ENCODE results near the gene C5orf15.
"Not testable (repeated sequence)": the region's sequence is repeated elsewhere in the genome, so short reads cannot be mapped to it uniquely, and the experiment has no call there.

Gene C5orf15

GRCh38 chr5:133938929-133939328, 29.5 kb downstream of the C5orf15 start:
- Histone ChIP-seq H3K36me3 (ENCODE audit: control insufficient read depth, insufficient read depth, low read length) (no peaks in the 10 kb centered on the region), H3K4me1 (ENCODE audit: control insufficient read depth, insufficient read depth, low read length, poor library complexity, severe bottlenecking) (no peaks in the 10 kb centered on the region), H3K27me3 (replicated peaks; ENCODE audit: control insufficient read depth, insufficient read depth, low read length, poor library complexity, severe bottlenecking) (no peaks in the 10 kb centered on the region), H3K9me3 (ENCODE audit: control insufficient read depth, low read length) (no peaks in the 10 kb centered on the region), H3K4me3 (ENCODE audit: insufficient read depth, low read depth, low read length, poor library complexity, severe bottlenecking) (no peak overlapping the region), H3K27ac (ENCODE audit: insufficient read depth, low read length, poor library complexity, severe bottlenecking) (no peak overlapping the region)
- no peak for DNase-seq

- no peak for DNase-seq
- Histone ChIP-seq H3K9me3 (ENCODE audit: control insufficient read depth, low read length) (no peaks in the 10 kb centered on the region), H3K36me3 (ENCODE audit: control insufficient read depth, insufficient read depth, low read length) (no peaks in the 10 kb centered on the region), H3K4me3 (ENCODE audit: insufficient read depth, low read depth, low read length, poor library complexity, severe bottlenecking) (no peak overlapping the region), H3K27me3 (replicated peaks; ENCODE audit: control insufficient read depth, insufficient read depth, low read length, poor library complexity, severe bottlenecking) (no peaks in the 10 kb centered on the region), H3K4me1 (ENCODE audit: control insufficient read depth, insufficient read depth, low read length, poor library complexity, severe bottlenecking) (no peaks in the 10 kb centered on the region), H3K27ac (ENCODE audit: insufficient read depth, low read length, poor library complexity, severe bottlenecking) (no peak overlapping the region)
These were observed 30.2 kb downstream of the C5orf15 start for GRCh38 chr5:133938039-133938821.

GRCh38 chr5:133937628-133938027, 30.8 kb downstream of the C5orf15 start:
- not testable (repeated sequence) for H3K27me3 ChIP-seq (replicated peaks; ENCODE audit: control insufficient read depth, insufficient read depth, low read length, poor library complexity, severe bottlenecking); H3K4me1 ChIP-seq (ENCODE audit: control insufficient read depth, insufficient read depth, low read length, poor library complexity, severe bottlenecking); H3K27ac ChIP-seq (ENCODE audit: insufficient read depth, low read length, poor library complexity, severe bottlenecking); H3K9me3 ChIP-seq (ENCODE audit: control insufficient read depth, low read length); H3K4me3 ChIP-seq (ENCODE audit: insufficient read depth, low read depth, low read length, poor library complexity, severe bottlenecking); DNase-seq; H3K36me3 ChIP-seq (ENCODE audit: control insufficient read depth, insufficient read depth, low read length)

- no peaks in the 10 kb centered on the region for H3K36me3 ChIP-seq (ENCODE audit: control insufficient read depth, insufficient read depth, low read length)
- no peaks in the 10 kb centered on the region for H3K4me1 ChIP-seq (ENCODE audit: control insufficient read depth, insufficient read depth, low read length, poor library complexity, severe bottlenecking)
- H3K4me3 ChIP-seq (ENCODE audit: insufficient read depth, low read depth, low read length, poor library complexity, severe bottlenecking) = no peak overlapping the region
- H3K27me3 ChIP-seq (replicated peaks; ENCODE audit: control insufficient read depth, insufficient read depth, low read length, poor library complexity, severe bottlenecking) = no peaks in the 10 kb centered on the region
- no peaks in the 10 kb centered on the region for H3K9me3 ChIP-seq (ENCODE audit: control insufficient read depth, low read length)
- no peak for DNase-seq
- H3K27ac ChIP-seq (ENCODE audit: insufficient read depth, low read length, poor library complexity, severe bottlenecking) = no peak overlapping the region
These were observed 31.8 kb downstream of the C5orf15 start for GRCh38 chr5:133936651-133937015.

GRCh38 chr5:133935991-133936650, 32.3 kb downstream of the C5orf15 start:
- not testable (repeated sequence) for H3K27me3 ChIP-seq (replicated peaks; ENCODE audit: control insufficient read depth, insufficient read depth, low read length, poor library complexity, severe bottlenecking); H3K36me3 ChIP-seq (ENCODE audit: control insufficient read depth, insufficient read depth, low read length); H3K9me3 ChIP-seq (ENCODE audit: control insufficient read depth, low read length); DNase-seq; H3K27ac ChIP-seq (ENCODE audit: insufficient read depth, low read length, poor library complexity, severe bottlenecking); H3K4me3 ChIP-seq (ENCODE audit: insufficient read depth, low read depth, low read length, poor library complexity, severe bottlenecking); H3K4me1 ChIP-seq (ENCODE audit: control insufficient read depth, insufficient read depth, low read length, poor library complexity, severe bottlenecking)

- Histone ChIP-seq H3K9me3 (ENCODE audit: control insufficient read depth, low read length) (no peaks in the 10 kb centered on the region), H3K27me3 (replicated peaks; ENCODE audit: control insufficient read depth, insufficient read depth, low read length, poor library complexity, severe bottlenecking) (no peaks in the 10 kb centered on the region), H3K4me1 (ENCODE audit: control insufficient read depth, insufficient read depth, low read length, poor library complexity, severe bottlenecking) (no peaks in the 10 kb centered on the region), H3K4me3 (ENCODE audit: insufficient read depth, low read depth, low read length, poor library complexity, severe bottlenecking) (no peak overlapping the region), H3K36me3 (ENCODE audit: control insufficient read depth, insufficient read depth, low read length) (no peaks in the 10 kb centered on the region), H3K27ac (ENCODE audit: insufficient read depth, low read length, poor library complexity, severe bottlenecking) (no peak overlapping the region)
- no peak for DNase-seq
These were observed 32.8 kb downstream of the C5orf15 start for GRCh38 chr5:133935667-133935940.

GRCh38 chr5:133934822-133935666, 33.4 kb downstream of the C5orf15 start:
- Histone ChIP-seq H3K27ac (ENCODE audit: insufficient read depth, low read length, poor library complexity, severe bottlenecking) (no peak overlapping the region), H3K27me3 (replicated peaks; ENCODE audit: control insufficient read depth, insufficient read depth, low read length, poor library complexity, severe bottlenecking) (no peaks in the 10 kb centered on the region), H3K36me3 (ENCODE audit: control insufficient read depth, insufficient read depth, low read length) (no peaks in the 10 kb centered on the region), H3K4me1 (ENCODE audit: control insufficient read depth, insufficient read depth, low read length, poor library complexity, severe bottlenecking) (no peaks in the 10 kb centered on the region), H3K4me3 (ENCODE audit: insufficient read depth, low read depth, low read length, poor library complexity, severe bottlenecking) (no peak overlapping the region), H3K9me3 (ENCODE audit: control insufficient read depth, low read length) (no peaks in the 10 kb centered on the region)
- DNase-seq = no peak

- DNase-seq = no peak
- H3K27ac ChIP-seq (ENCODE audit: insufficient read depth, low read length, poor library complexity, severe bottlenecking) = no peak overlapping the region
- H3K4me3 ChIP-seq (ENCODE audit: insufficient read depth, low read depth, low read length, poor library complexity, severe bottlenecking) = no peak overlapping the region
- H3K36me3 ChIP-seq (ENCODE audit: control insufficient read depth, insufficient read depth, low read length) = no peaks in the 10 kb centered on the region
- no peaks in the 10 kb centered on the region for H3K9me3 ChIP-seq (ENCODE audit: control insufficient read depth, low read length)
- no peaks in the 10 kb centered on the region for H3K4me1 ChIP-seq (ENCODE audit: control insufficient read depth, insufficient read depth, low read length, poor library complexity, severe bottlenecking)
- H3K27me3 ChIP-seq (replicated peaks; ENCODE audit: control insufficient read depth, insufficient read depth, low read length, poor library complexity, severe bottlenecking) = no peaks in the 10 kb centered on the region
These were observed 34.1 kb downstream of the C5orf15 start for GRCh38 chr5:133934311-133934710.

GRCh38 chr5:133933670-133934295, 34.6 kb downstream of the C5orf15 start:
- no peak overlapping the region for H3K4me3 ChIP-seq (ENCODE audit: insufficient read depth, low read depth, low read length, poor library complexity, severe bottlenecking)
- no peaks in the 10 kb centered on the region for H3K36me3 ChIP-seq (ENCODE audit: control insufficient read depth, insufficient read depth, low read length)
- H3K27ac ChIP-seq (ENCODE audit: insufficient read depth, low read length, poor library complexity, severe bottlenecking) = no peak overlapping the region
- no peaks in the 10 kb centered on the region for H3K27me3 ChIP-seq (replicated peaks; ENCODE audit: control insufficient read depth, insufficient read depth, low read length, poor library complexity, severe bottlenecking)
- H3K4me1 ChIP-seq (ENCODE audit: control insufficient read depth, insufficient read depth, low read length, poor library complexity, severe bottlenecking) = no peaks in the 10 kb centered on the region
- H3K9me3 ChIP-seq (ENCODE audit: control insufficient read depth, low read length) = no peaks in the 10 kb centered on the region
- no peak for DNase-seq

GRCh38 chr5:133933169-133933509, 35.3 kb downstream of the C5orf15 start:
- Histone ChIP-seq H3K4me1 (ENCODE audit: control insufficient read depth, insufficient read depth, low read length, poor library complexity, severe bottlenecking) (no peaks in the 10 kb centered on the region), H3K36me3 (ENCODE audit: control insufficient read depth, insufficient read depth, low read length) (no peaks in the 10 kb centered on the region), H3K27me3 (replicated peaks; ENCODE audit: control insufficient read depth, insufficient read depth, low read length, poor library complexity, severe bottlenecking) (no peaks in the 10 kb centered on the region), H3K4me3 (ENCODE audit: insufficient read depth, low read depth, low read length, poor library complexity, severe bottlenecking) (no peak overlapping the region), H3K27ac (ENCODE audit: insufficient read depth, low read length, poor library complexity, severe bottlenecking) (no peak overlapping the region), H3K9me3 (ENCODE audit: control insufficient read depth, low read length) (no peaks in the 10 kb centered on the region)
- no peak for DNase-seq
